OCI-LY3 (cell line): ENCODE measurements around the gene FMN1.

ENCODE experiments used
- H2AFZ ChIP-seq: fragments of 200-600, 300-600 bp; shearing (Covaris generic); 2 replicates; pipeline ENCODE4 v1.6.0; 2014; ENCODE audit warnings: antibody characterized with exemption, low read depth, low read length
- H3K27ac ChIP-seq: fragments of 200-600, 300-600 bp; sonication (generic); 2 replicates; pipeline ENCODE4 v1.5.1; 2014; ENCODE audit warnings: mild to moderate bottlenecking, low read length, moderate library complexity, mixed read lengths
- H3K27me3 ChIP-seq: fragments of 200-600, 300-600 bp; sonication (generic); 2 replicates; pipeline ENCODE4 v1.6.1; 2014; ENCODE audit warnings: low read depth, low read length, mixed read lengths
- H3K36me3 ChIP-seq: fragments of 200-600, 300-600 bp; sonication (generic); replicated peaks from 2 replicates; pipeline ENCODE3; 2014; ENCODE audit warnings: low read depth, low read length, mixed read lengths
- H3K4me1 ChIP-seq: fragments of 300-600, 200-600 bp; sonication (generic); 2 replicates; pipeline ENCODE4 v1.6.1; 2014; ENCODE audit warnings: low read length, mixed read lengths
- H3K4me2 ChIP-seq: fragments of 200-600, 300-600 bp; sonication (generic); 2 replicates; pipeline ENCODE4 v1.6.1; 2014; ENCODE audit warnings: low read length, mixed read lengths
- H3K4me3 ChIP-seq: fragments of 300-600, 200-600 bp; sonication (generic); 2 replicates; pipeline ENCODE4 v1.5.1; 2014; ENCODE audit warnings: antibody characterized with exemption, mild to moderate bottlenecking, low read length, moderate library complexity
- H3K79me2 ChIP-seq: fragments of 300-600, 200-600 bp; shearing (Covaris generic); 2 replicates; pipeline ENCODE4 v1.6.1; 2014; ENCODE audit warnings: mild to moderate bottlenecking, low read length, mixed read lengths
- H3K9ac ChIP-seq: fragments of 300-600, 200-600 bp; shearing (Covaris generic); 2 replicates; pipeline ENCODE4 v1.6.0; 2014; ENCODE audit warnings: mild to moderate bottlenecking, low read length, moderate library complexity
- H3K9me3 ChIP-seq: fragments of 200-600, 300-600 bp; shearing (Covaris generic); 2 replicates; pipeline ENCODE4 v1.6.1; 2014; ENCODE audit warnings: low read length, mixed read lengths; ENCODE audit not compliant: insufficient read depth
- H4K20me1 ChIP-seq: fragments of 200-600, 300-600 bp; sonication (generic); 2 replicates; pipeline ENCODE4 v1.6.1; 2016; ENCODE audit warnings: low read length, mixed read lengths; ENCODE audit not compliant: insufficient read depth
- CTCF ChIP-seq: fragments of 200-600, 300-600 bp; sonication (generic); IDR thresholded peaks from 2 replicates; pipeline ENCODE4 v1.5.1; 2014; ENCODE audit warnings: antibody characterized with exemption, low read length, low read depth
- EZH2phosphoT487 ChIP-seq: fragments of 200-600 bp; shearing (Covaris generic); IDR thresholded peaks from 2 replicates; pipeline ENCODE4 v1.6.1; 2018; ENCODE audit warnings: antibody characterized with exemption, mixed run types, low read depth

Gene FMN1

GRCh38 chr15:32781781-32782180, 412.7 kb downstream of the FMN1 start:
- no peaks in the 10 kb centered on the region for H4K20me1 ChIP-seq
- H3K36me3 ChIP-seq, result no peaks in the 10 kb centered on the region
- H3K4me1 ChIP-seq, result no peaks in the 10 kb centered on the region
- TF ChIP-seq CTCF (no peak), EZH2phosphoT487 (no peak)
- no peak overlapping the region for H3K9ac ChIP-seq
- no peak overlapping the region for H3K27ac ChIP-seq
- H3K4me3 ChIP-seq, result no peak overlapping the region
- no peak overlapping the region for H2AFZ ChIP-seq
- H3K79me2 ChIP-seq, result no peaks in the 10 kb centered on the region
- 0 out of 2 replicates have a peak, but pooled peaks cover 5% of the 10 kb centered on the region for H3K9me3 ChIP-seq
- H3K4me2 ChIP-seq, result no peak overlapping the region
- H3K27me3 ChIP-seq, result peaks cover 52% of the 10 kb centered on the region

- no peak overlapping the region for H2AFZ ChIP-seq
- peaks cover 42% of the 10 kb centered on the region for H3K27me3 ChIP-seq
- H3K4me1 ChIP-seq, result no peaks in the 10 kb centered on the region
- H3K4me2 ChIP-seq, result no peak overlapping the region
- H4K20me1 ChIP-seq, result no peaks in the 10 kb centered on the region
- no peaks in the 10 kb centered on the region for H3K79me2 ChIP-seq
- TF ChIP-seq CTCF (no peak), EZH2phosphoT487 (no peak)
- H3K9me3 ChIP-seq, result 0 out of 2 replicates have a peak, but pooled peaks cover 5% of the 10 kb centered on the region
- H3K4me3 ChIP-seq, result no peak overlapping the region
- no peak overlapping the region for H3K27ac ChIP-seq
- H3K36me3 ChIP-seq, result no peaks in the 10 kb centered on the region
- H3K9ac ChIP-seq, result no peak overlapping the region
Measured at GRCh38 chr15:32778391-32779176, 415.9 kb downstream of the FMN1 start.

- TF ChIP-seq CTCF, result no peak
- no peak for TF ChIP-seq EZH2phosphoT487
- H3K9ac ChIP-seq, result no peak overlapping the region
- no peaks in the 10 kb centered on the region for H3K79me2 ChIP-seq
- H4K20me1 ChIP-seq, result no peaks in the 10 kb centered on the region
- no peak overlapping the region for H3K27ac ChIP-seq
- no peak overlapping the region for H2AFZ ChIP-seq
- no peak overlapping the region for H3K4me3 ChIP-seq
- no peaks in the 10 kb centered on the region for H3K4me1 ChIP-seq
- peaks cover 37% of the 10 kb centered on the region for H3K27me3 ChIP-seq
- H3K4me2 ChIP-seq, result no peak overlapping the region
- H3K9me3 ChIP-seq, result 0 out of 2 replicates have a peak, but pooled peaks cover 5% of the 10 kb centered on the region
- H3K36me3 ChIP-seq, result no peaks in the 10 kb centered on the region
Measured at GRCh38 chr15:32775103-32775502, 419.4 kb downstream of the FMN1 start.

GRCh38 chr15:32774022-32774421, 420.5 kb downstream of the FMN1 start:
- Histone ChIP-seq H3K9ac (no peak overlapping the region), H3K27me3 (peaks cover 37% of the 10 kb centered on the region), H3K36me3 (no peaks in the 10 kb centered on the region), H2AFZ (no peak overlapping the region), H4K20me1 (no peaks in the 10 kb centered on the region), H3K4me1 (no peaks in the 10 kb centered on the region), H3K79me2 (no peaks in the 10 kb centered on the region), H3K27ac (no peak overlapping the region), H3K9me3 (0 out of 2 replicates have a peak, but pooled peaks cover 3% of the 10 kb centered on the region), H3K4me2 (no peak overlapping the region), H3K4me3 (no peak overlapping the region)
- TF ChIP-seq CTCF (no peak), EZH2phosphoT487 (no peak)
